Memory B cell (primary cell): ENCODE data around the gene BSPRY.
"Not testable (repeated sequence)": the region's sequence is repeated elsewhere in the genome, so short reads cannot be mapped to it uniquely, and the experiment has no call there.

Experiments used
- ATAC-seq: fragments of 150-1000 bp; cut with Tn5 transposase; 2 replicates; pipeline ENCODE4 v1.10.0; 2021; ENCODE audit warnings: low read depth, mild to moderate bottlenecking, moderate library complexity
- DNase-seq, 2 donors: peaks; one replicate each; pipeline ENCODE4 v3.0.0; 2022; ENCODE audit warnings: low spot score in 2 of 2
- H3K27ac Mint-ChIP-seq: one replicate; pipeline ENCODE4 v1.8.0; 2022; ENCODE audit warnings: mild to moderate bottlenecking, moderate library complexity, mixed read lengths
- H3K27me3 Mint-ChIP-seq: one replicate; pipeline ENCODE4 v1.8.0; 2022; ENCODE audit warnings: mixed read lengths
- H3K36me3 Mint-ChIP-seq: one replicate; pipeline ENCODE4 v1.8.0; 2022; ENCODE audit warnings: mild to moderate bottlenecking, mixed read lengths
- H3K4me1 Mint-ChIP-seq: one replicate; pipeline ENCODE4 v1.8.0; 2022; ENCODE audit warnings: mixed read lengths
- H3K4me3 Mint-ChIP-seq: one replicate; pipeline ENCODE4 v1.8.0; 2022; ENCODE audit warnings: mild to moderate bottlenecking, moderate library complexity, mixed read lengths
- H3K9me3 Mint-ChIP-seq: one replicate; pipeline ENCODE4 v1.8.0; 2022; ENCODE audit warnings: mixed read lengths

The BSPRY gene

GRCh38 chr9:113369855-113370140, 20.5 kb downstream of the BSPRY start:
- no peak for DNase-seq
- no peak overlapping the region for H3K4me3 Mint-ChIP-seq
- H3K27me3 Mint-ChIP-seq, result no peaks in the 10 kb centered on the region
- no peak overlapping the region for H3K27ac Mint-ChIP-seq
- H3K4me1 Mint-ChIP-seq, result peaks cover 4% of the 10 kb centered on the region
- no peaks in the 10 kb centered on the region for H3K9me3 Mint-ChIP-seq
- H3K36me3 Mint-ChIP-seq, result peaks cover 7% of the 10 kb centered on the region
- no peak for ATAC-seq

- no peaks in the 10 kb centered on the region for H3K27me3 Mint-ChIP-seq
- no peaks in the 10 kb centered on the region for H3K9me3 Mint-ChIP-seq
- H3K27ac Mint-ChIP-seq, result no peak overlapping the region
Measured at GRCh38 chr9:113370806-113371325, 21.5 kb downstream of the BSPRY start.

DNA sequence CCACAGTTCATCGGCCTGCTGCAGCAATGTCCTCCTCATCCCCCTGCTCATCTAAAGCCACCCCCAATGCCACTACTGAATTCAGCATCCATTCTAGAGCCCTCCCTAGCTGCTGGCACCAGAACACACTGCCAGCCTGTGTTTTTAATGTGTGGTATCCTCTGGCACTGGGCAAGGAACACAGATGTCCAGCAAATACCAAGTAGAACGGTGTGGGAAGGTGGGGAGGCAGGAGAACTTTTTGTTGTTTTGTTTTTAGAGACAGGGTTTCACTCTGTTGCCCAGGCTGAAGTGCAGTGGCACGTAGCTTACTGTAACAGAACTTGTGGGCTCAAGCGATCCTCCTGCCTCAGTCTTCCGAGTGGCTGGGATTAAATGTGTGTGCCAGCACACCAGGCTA, 22.7 kb downstream of the BSPRY start:
- ATAC-seq (no peak), DNase-seq (no peak)
- no peaks in the 10 kb centered on the region for H3K27me3 Mint-ChIP-seq
- no peak overlapping the region for H3K4me3 Mint-ChIP-seq
- no peaks in the 10 kb centered on the region for H3K9me3 Mint-ChIP-seq
- peaks cover 14% of the 10 kb centered on the region for H3K4me1 Mint-ChIP-seq
- H3K36me3 Mint-ChIP-seq, result peaks cover 7% of the 10 kb centered on the region
- peak overlapping the region; percentile 15 for H3K27ac Mint-ChIP-seq

More at GRCh38 chr9:113370806-113371325, 21.5 kb downstream of the BSPRY start:
- Mint-ChIP-seq H3K4me1 (peaks cover 12% of the 10 kb centered on the region), H3K4me3 (no peak overlapping the region), H3K36me3 (peaks cover 7% of the 10 kb centered on the region)
- ATAC-seq (no peak), DNase-seq (no peak)

DNA sequence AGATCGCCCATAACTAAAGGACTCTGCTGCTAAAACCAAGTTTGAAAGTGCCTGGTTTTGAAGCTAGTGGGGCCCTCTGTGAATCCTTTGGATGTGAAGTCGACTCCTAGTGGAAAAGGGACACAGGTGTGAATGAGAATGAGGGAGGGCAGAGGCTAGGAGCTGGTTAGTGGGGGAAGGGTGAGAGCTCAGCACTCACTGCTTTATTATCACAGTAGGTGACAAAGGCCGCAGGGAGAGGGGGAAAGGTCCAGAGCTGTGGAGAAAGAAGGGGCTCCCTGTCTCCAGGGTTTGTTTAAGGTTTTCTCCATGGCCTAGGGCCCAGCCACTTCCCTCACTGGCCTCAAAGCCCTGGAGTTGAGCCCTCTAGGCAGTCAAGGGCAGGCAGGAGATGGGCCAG, 23.9 kb downstream of the BSPRY start:
- Mint-ChIP-seq H3K9me3 (no peaks in the 10 kb centered on the region), H3K27ac (no peak overlapping the region), H3K27me3 (no peaks in the 10 kb centered on the region), H3K4me3 (no peak overlapping the region), H3K36me3 (peaks cover 7% of the 10 kb centered on the region), H3K4me1 (peaks cover 15% of the 10 kb centered on the region)
- ATAC-seq, result no peak
- DNase-seq, result no peak

- DNase-seq, result no peak
- Mint-ChIP-seq H3K36me3 (peaks cover 7% of the 10 kb centered on the region), H3K27ac (no peak overlapping the region), H3K4me1 (peaks cover 15% of the 10 kb centered on the region), H3K27me3 (no peaks in the 10 kb centered on the region), H3K9me3 (no peaks in the 10 kb centered on the region), H3K4me3 (no peak overlapping the region)
- no peak for ATAC-seq
Measured at GRCh38 chr9:113373676-113374392, 24.5 kb downstream of the BSPRY start.

- no peak for ATAC-seq
Measured at GRCh38 chr9:113375057-113376023, 26.0 kb downstream of the BSPRY start.

GRCh38 chr9:113376634-113377567, 27.6 kb downstream of the BSPRY start, which contains the start of gene HDHD3:
HDHD3 (minus strand) TSS chr9:113376986; CDS start chr9:113374354, 2,632 bp downstream.
- H3K27me3 Mint-ChIP-seq, result no peaks in the 10 kb centered on the region
- peaks cover 7% of the 10 kb centered on the region for H3K36me3 Mint-ChIP-seq
- H3K4me1 Mint-ChIP-seq, result peaks cover 24% of the 10 kb centered on the region
- DNase-seq, result peak; percentile 71
- peak; percentile 88 for ATAC-seq
- peak within 1 kb of the TSS; percentile 93 for H3K4me3 Mint-ChIP-seq
- no peaks in the 10 kb centered on the region for H3K9me3 Mint-ChIP-seq
- H3K27ac Mint-ChIP-seq, result peak within 1 kb of the TSS; percentile 65

More at GRCh38 chr9:113375057-113376023, 26.0 kb downstream of the BSPRY start:
- Mint-ChIP-seq H3K4me1 (peaks cover 15% of the 10 kb centered on the region), H3K9me3 (no peaks in the 10 kb centered on the region), H3K36me3 (peaks cover 7% of the 10 kb centered on the region), H3K27me3 (no peaks in the 10 kb centered on the region), H3K27ac (peak overlapping the region; percentile 53), H3K4me3 (peak overlapping the region; percentile 77)
- DNase-seq, result no peak

DNA sequence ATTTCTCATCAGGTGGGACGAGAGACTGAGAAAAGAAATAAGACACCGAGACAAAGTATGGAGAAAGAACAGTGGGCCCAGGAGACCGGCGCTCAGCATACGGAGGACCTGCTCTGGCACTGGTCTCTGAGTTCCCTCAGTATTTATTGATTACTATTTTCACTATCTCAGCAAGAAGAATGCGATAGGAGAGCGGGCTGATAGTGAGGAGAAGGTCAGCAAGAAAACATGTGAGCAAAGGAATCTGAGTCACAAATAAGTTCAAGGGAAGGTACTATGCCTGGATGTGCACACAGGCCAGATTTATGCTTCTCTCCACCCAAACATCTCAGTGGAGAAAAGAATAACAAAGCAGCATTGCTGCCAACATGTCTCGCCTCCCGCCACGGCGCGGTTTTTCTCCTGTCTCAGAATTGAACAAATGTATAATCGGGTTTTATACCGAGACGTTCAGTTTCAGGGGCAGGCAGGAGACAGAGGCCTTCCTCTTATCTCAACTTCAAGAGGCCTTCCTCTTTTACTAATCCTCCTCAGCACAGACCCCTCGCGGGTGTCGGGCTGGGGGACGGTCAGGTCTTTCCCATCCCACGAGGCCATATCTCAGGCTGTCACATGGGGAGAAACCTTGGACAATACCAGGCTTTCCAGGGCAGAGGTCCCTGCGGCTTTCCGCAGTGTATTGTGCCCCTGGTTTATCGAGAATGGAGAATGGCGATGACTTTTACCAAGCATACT, 29.9 kb downstream of the BSPRY start:
- not testable (repeated sequence) for H3K4me3 Mint-ChIP-seq, H3K27me3 Mint-ChIP-seq, H3K36me3 Mint-ChIP-seq, ATAC-seq, H3K9me3 Mint-ChIP-seq, DNase-seq
- H3K4me1 Mint-ChIP-seq, result peaks cover 20% of the 10 kb centered on the region
- H3K27ac Mint-ChIP-seq, result peak overlapping the region; percentile 39

- Mint-ChIP-seq H3K27ac (peak overlapping the region; percentile 68), H3K4me1 (peaks cover 20% of the 10 kb centered on the region)
- ATAC-seq, H3K4me3 Mint-ChIP-seq, H3K27me3 Mint-ChIP-seq, DNase-seq, H3K36me3 Mint-ChIP-seq, H3K9me3 Mint-ChIP-seq: not testable (repeated sequence)
Measured at GRCh38 chr9:113379829-113380210, 30.5 kb downstream of the BSPRY start.

GRCh38 chr9:113380869-113381378, 31.6 kb downstream of the BSPRY start:
- Mint-ChIP-seq H3K27me3 (no peaks in the 10 kb centered on the region), H3K27ac (peak overlapping the region; percentile 68), H3K4me1 (peaks cover 12% of the 10 kb centered on the region), H3K9me3 (no peaks in the 10 kb centered on the region), H3K4me3 (peak overlapping the region; percentile 28), H3K36me3 (no peaks in the 10 kb centered on the region)
- ATAC-seq (peak; percentile 50), DNase-seq (peak; percentile 28 to 46)

DNA sequence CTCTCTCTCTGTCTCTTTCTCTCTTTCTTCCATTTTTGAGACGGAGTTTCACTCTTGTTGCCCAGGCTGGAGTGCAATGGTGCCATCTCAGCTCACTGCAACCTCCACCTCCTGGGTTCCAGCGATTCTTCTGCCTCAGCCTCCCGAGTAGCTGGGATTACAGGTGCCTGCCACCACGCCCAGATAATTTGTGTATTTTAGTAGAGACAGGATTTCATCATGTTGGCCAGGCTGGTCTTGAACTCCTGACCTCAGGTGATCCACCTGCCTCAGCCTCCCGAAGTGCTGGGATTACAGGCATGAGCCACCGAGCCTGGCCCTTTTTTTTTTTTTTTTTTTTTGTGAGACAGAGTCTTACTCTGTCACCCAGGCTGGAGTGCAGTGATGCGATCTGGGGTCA, 32.1 kb downstream of the BSPRY start:
- peak overlapping the region; percentile 64 for H3K4me3 Mint-ChIP-seq
- DNase-seq, result not testable (repeated sequence)
- H3K27ac Mint-ChIP-seq, result peak overlapping the region; percentile 68

DNA sequence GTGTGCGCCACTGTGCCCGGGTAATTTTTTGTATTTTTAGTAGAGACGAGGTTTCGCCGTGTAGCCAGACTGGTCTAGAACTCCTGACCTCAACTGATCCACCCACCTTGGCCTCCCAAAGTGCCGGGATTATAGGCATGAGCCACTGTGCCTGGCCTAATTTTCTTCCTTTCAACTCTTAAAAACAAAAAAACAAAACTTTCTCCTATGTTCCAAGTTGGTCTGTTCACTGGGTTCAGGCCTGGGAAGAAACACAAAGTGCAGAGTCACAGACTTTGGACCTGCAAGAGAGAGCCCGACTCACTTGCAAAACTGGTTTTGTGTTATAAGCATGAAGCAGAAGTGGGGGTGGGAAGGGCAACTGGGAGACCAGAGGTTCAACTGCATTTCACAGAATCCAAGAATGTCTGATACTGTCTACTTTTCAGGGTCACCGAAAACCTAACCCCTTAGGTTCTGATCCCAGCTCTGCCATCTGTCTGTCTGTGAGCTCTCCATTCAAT, 32.6 kb downstream of the BSPRY start:
- Mint-ChIP-seq H3K36me3 (peaks cover 7% of the 10 kb centered on the region), H3K4me3 (no peak overlapping the region), H3K27ac (no peak overlapping the region), H3K27me3 (no peaks in the 10 kb centered on the region), H3K4me1 (peaks cover 11% of the 10 kb centered on the region), H3K9me3 (no peaks in the 10 kb centered on the region)
- ATAC-seq (no peak), DNase-seq (no peak)

More for the DNA sequence above, 32.1 kb downstream of the BSPRY start:
- H3K36me3 Mint-ChIP-seq, H3K27me3 Mint-ChIP-seq, H3K9me3 Mint-ChIP-seq, ATAC-seq: not testable (repeated sequence)
- peaks cover 12% of the 10 kb centered on the region for H3K4me1 Mint-ChIP-seq
